Peyer's patch (tissue), 4 donors: ENCODE measurements around the gene SLC39A13.

Experiments
- CTCF ChIP-seq, 6 experiments: fragments of 450-650 bp in 4 of 6; fragments of 200-600 bp in 2 of 6; sonication (generic) in 1 of 6; IDR thresholded peaks; one replicate each; pipeline ENCODE4 v1.5.1; 2017 to 2019; ENCODE audit warnings: antibody characterized with exemption in 6 of 6, mild to moderate bottlenecking in 3 of 6, moderate library complexity in 1 of 6
- POLR2A ChIP-seq, 2 donors: fragments of 450-650 bp; IDR thresholded peaks; one replicate each; pipeline ENCODE4 v1.5.1; 2017; ENCODE audit warnings: antibody characterized with exemption in 2 of 2, mild to moderate bottlenecking in 2 of 2, moderate library complexity in 2 of 2

- no peak for TF ChIP-seq CTCF (IDR thresholded peaks at IDR 0.05)
- no peak for TF ChIP-seq POLR2A (IDR thresholded peaks at IDR 0.05)
Measured at GRCh38 chr11:47453365-47453764, 45.0 kb downstream of the SLC39A13 start.
